CD4-positive, alpha-beta memory T cell (primary cell): Measurements from ENCODE around the gene TC2N. TPM values are rescaled to one million over a fixed set of nuclear protein-coding genes. Genes with fewer than 3 reads are reported as not detected.

ENCODE experiments used
- CTCF ChIA-PET: fragments of 350-600 bp; sonication (Branson Sonifier 250); formaldehyde crosslinking; loops from one replicate; lab custom pipeline; 2021; ENCODE audit warnings: inconsistent platforms; ENCODE audit not compliant: partially characterized antibody; lab: Charles Lee
- POLR2A ChIA-PET: fragments of 350-600 bp; sonication (Branson Sonifier 250); formaldehyde crosslinking; loops from one replicate; lab custom pipeline; 2021; ENCODE audit not compliant: partially characterized antibody; lab: Charles Lee
- DNase-seq, 5 donors: peaks; one replicate each; pipeline versions ENCODE4 v3.0.0 to v3.0.0-alpha.2; 2020 to 2022; ENCODE audit warnings: mixed read lengths in 1 of 5
- H3K27ac ChIP-seq: one replicate; pipeline ENCODE4 v1.7.0; 2013; ENCODE audit warnings: low read depth, low read length
- H3K27me3 ChIP-seq: 2 replicates; pipeline ENCODE4 v1.7.0; 2013; ENCODE audit warnings: mild to moderate bottlenecking, low read length, moderate library complexity; ENCODE audit not compliant: insufficient read depth
- H3K36me3 ChIP-seq: 2 replicates; pipeline ENCODE4 v1.7.0; 2013; ENCODE audit warnings: mild to moderate bottlenecking, low read length, moderate library complexity; ENCODE audit not compliant: insufficient read depth
- H3K4me1 ChIP-seq: 2 replicates; pipeline ENCODE4 v1.7.0; 2013; ENCODE audit warnings: mild to moderate bottlenecking, low read length, moderate library complexity; ENCODE audit not compliant: insufficient read depth
- H3K4me3 ChIP-seq, 2 donors: one replicate each; pipeline ENCODE4 v1.7.0; 2013; ENCODE audit warnings: low read length in 2 of 2, mild to moderate bottlenecking in 1 of 2
- H3K9me3 ChIP-seq, 2 donors: one replicate each; pipeline ENCODE4 v1.7.0; 2013; ENCODE audit warnings: low read length in 2 of 2, control low read depth in 1 of 2; ENCODE audit not compliant: control insufficient read depth in 1 of 2
- H3K27ac Mint-ChIP-seq, 7 donors: one replicate each; pipeline ENCODE4 v1.8.0; 2020 to 2021; ENCODE audit warnings: mixed read lengths in 7 of 7, mild to moderate bottlenecking in 6 of 7, inconsistent platforms in 3 of 7, moderate library complexity in 3 of 7
- H3K27me3 Mint-ChIP-seq, 2 donors: one replicate each; pipeline ENCODE4 v1.8.0; 2020 to 2021; ENCODE audit warnings: mixed read lengths in 2 of 2
- H3K36me3 Mint-ChIP-seq, 2 donors: one replicate each; pipeline ENCODE4 v1.8.0; 2020 to 2021; ENCODE audit warnings: mixed read lengths in 2 of 2, inconsistent platforms in 1 of 2, mild to moderate bottlenecking in 1 of 2
- H3K4me1 Mint-ChIP-seq, 4 donors: one replicate each; pipeline ENCODE4 v1.8.0; 2020 to 2021; ENCODE audit warnings: mixed read lengths in 4 of 4, mild to moderate bottlenecking in 1 of 4
- H3K4me3 Mint-ChIP-seq, 8 donors: one replicate each; pipeline ENCODE4 v1.8.0; 2020 to 2021; ENCODE audit warnings: mixed read lengths in 8 of 8, mild to moderate bottlenecking in 7 of 8, moderate library complexity in 6 of 8, inconsistent platforms in 3 of 8
- H3K9me3 Mint-ChIP-seq, 8 donors: one replicate each; pipeline ENCODE4 v1.8.0; 2020 to 2021; ENCODE audit warnings: mixed read lengths in 8 of 8, mild to moderate bottlenecking in 5 of 8, inconsistent platforms in 3 of 8, moderate library complexity in 1 of 8
- intact Hi-C: fragments of 100-400 bp; cut with micrococcal nuclease; formaldehyde crosslinking; loops from one replicate; pipeline ENCODE4 v1.15.1; 2023
- polyA plus RNA-seq, 2 donors: library from polyadenylated mRNA; unstranded; fragments of 300-500 nt; fragmentation: Illumina TruSeq; gene quantifications; one replicate each; pipeline ENCODE4 v1.2.3, GENCODE V29; 2021
- total RNA-seq, 2 experiments: library from RNA; stranded (reverse); gene quantifications; one replicate each; pipeline ENCODE4 v1.2.3, GENCODE V29; 2021

The TC2N gene
- total RNA-seq (100 to 1,000 TPM; 320 to 325 TPM), polyA plus RNA-seq (100 to 1,000 TPM; 234 to 261 TPM)

- Mint-ChIP-seq H3K27ac (peak within 1 kb of the TSS; percentile 94 to 100 (median 97)), H3K9me3 (no peaks in the 10 kb centered on the region), H3K27me3 (no peaks in the 10 kb centered on the region), H3K4me3 (peak within 1 kb of the TSS; percentile 97 to 100 (median 99)), H3K36me3 (peaks cover 22 to 33% of the 10 kb centered on the region in 2 donors), H3K4me1 (peaks cover 54 to 96% (median 68%) of the 10 kb centered on the region in 4 donors)
- intact Hi-C loops: loop anchor here (1.0 to 2.0 kb wide), 5 partner anchors 9 to 43 kb away; no protein-coding TSS in a partner anchor
- Histone ChIP-seq H3K36me3 (no peaks in the 10 kb centered on the region), H3K27me3 (no peaks in the 10 kb centered on the region), H3K27ac (peak within 1 kb of the TSS; percentile 79), H3K9me3 (no peaks in the 10 kb centered on the region), H3K4me1 (peaks cover 79% of the 10 kb centered on the region), H3K4me3 (peak within 1 kb of the TSS; percentile 76 to 93)
- POLR2A ChIA-PET: interaction anchor here (0.6 to 4.8 kb wide), 26 partner anchors 8 to 518 kb away, joined by 3 to 99 read pairs (median 6); partner anchors contain the start of genes ATXN3 and PPP4R3A
- CTCF ChIA-PET: interaction anchor here (0.6 to 2.6 kb wide), 8 partner anchors 12 to 218 kb away, joined by 3 to 16 read pairs (median 4); no protein-coding TSS in a partner anchor
- peak; percentile 73 to 81 (median 74) for DNase-seq
Observed at GRCh38 chr14:91867316-91867988, at the start of gene TC2N. TSS of gene TC2N (minus strand) at chr14:91867536. CDS start at chr14:91813769, 53,767 bp downstream.

- no peaks in the 10 kb centered on the region for H3K9me3 ChIP-seq
- Mint-ChIP-seq H3K4me3 (no peak overlapping the region), H3K27me3 (peaks cover 1 to 3% of the 10 kb centered on the region in 2 donors), H3K27ac (peak overlapping the region in 2 of 7 donors; percentile 70 to 82), H3K9me3 (no peaks in the 10 kb centered on the region), H3K36me3 (no peaks in the 10 kb centered on the region), H3K4me1 (peaks cover 11 to 13% (median 11%) of the 10 kb centered on the region in 4 donors)
- POLR2A ChIA-PET: interaction anchor here (0.8 to 3.9 kb wide), 14 partner anchors 39 to 111 kb away, joined by 3 to 45 read pairs (median 6); partner anchors contain the start of gene TC2N
- no peak overlapping the region for H3K27ac ChIP-seq
- H3K27me3 ChIP-seq: no peaks in the 10 kb centered on the region
- H3K36me3 ChIP-seq: no peaks in the 10 kb centered on the region
- H3K4me3 ChIP-seq: no peak overlapping the region
- CTCF ChIA-PET: interaction anchor here (0.9 to 4.5 kb wide), 35 partner anchors 16 to 589 kb away, joined by 3 to 54 read pairs (median 9); partner anchors contain the start of gene TC2N
- intact Hi-C loops: loop anchor here (5.0 kb wide), 2 partner anchors 125 to 260 kb away; no protein-coding TSS in a partner anchor
- DNase-seq: no peak
- H3K4me1 ChIP-seq: peaks cover 8% of the 10 kb centered on the region
Observed at GRCh38 chr14:91912035-91912434, 44.7 kb upstream of the TC2N start.

GRCh38 chr14:91911474-91912032 lies 44.2 kb upstream of the TC2N start:
- H3K4me1 Mint-ChIP-seq: peaks cover 11 to 13% (median 11%) of the 10 kb centered on the region in 4 donors
- H3K4me3 Mint-ChIP-seq: peak overlapping the region in 2 of 8 donors; percentile 20 to 29
- no peaks in the 10 kb centered on the region for H3K9me3 Mint-ChIP-seq
- intact Hi-C loops: loop anchor here (2.0 to 5.0 kb wide), 4 partner anchors 45 to 427 kb away; partner anchors contain the start of gene TC2N
- CTCF ChIA-PET: interaction anchor here (0.6 to 4.5 kb wide), 70 partner anchors 10 to 1088 kb away, joined by 3 to 54 read pairs (median 4); partner anchors contain the start of genes CATSPERB and TC2N
- peaks cover 1 to 5% of the 10 kb centered on the region in 2 donors for H3K27me3 Mint-ChIP-seq
- no peaks in the 10 kb centered on the region for H3K36me3 Mint-ChIP-seq
- no peaks in the 10 kb centered on the region for H3K27me3 ChIP-seq
- POLR2A ChIA-PET: interaction anchor here (0.6 to 3.9 kb wide), 21 partner anchors 9 to 1519 kb away, joined by 3 to 45 read pairs (median 4); partner anchors contain the start of gene TC2N
- H3K9me3 ChIP-seq: no peaks in the 10 kb centered on the region
- no peaks in the 10 kb centered on the region for H3K36me3 ChIP-seq
- peaks cover 8% of the 10 kb centered on the region for H3K4me1 ChIP-seq
- peak in 4 of 5 donors; percentile 60 to 71 (median 64) for DNase-seq
- H3K4me3 ChIP-seq: no peak overlapping the region
- H3K27ac ChIP-seq: no peak overlapping the region
- H3K27ac Mint-ChIP-seq: peak overlapping the region in 4 of 7 donors; percentile 70 to 82 (median 82)

- no peak for DNase-seq
- Histone ChIP-seq H3K9me3 (no peaks in the 10 kb centered on the region), H3K4me3 (no peak overlapping the region), H3K36me3 (no peaks in the 10 kb centered on the region), H3K27me3 (no peaks in the 10 kb centered on the region), H3K27ac (no peak overlapping the region), H3K4me1 (peaks cover 8% of the 10 kb centered on the region)
- ChIA-PET CTCF (interaction anchor here (0.6 to 4.5 kb wide), 19 partner anchors 8 to 262 kb away, joined by 3 to 54 read pairs (median 12); partner anchors contain the start of gene TC2N), POLR2A (interaction anchor here (1.0 to 3.9 kb wide), 6 partner anchors 37 to 74 kb away, joined by 3 to 45 read pairs (median 14); partner anchors contain the start of gene TC2N)
- Mint-ChIP-seq H3K9me3 (no peaks in the 10 kb centered on the region), H3K4me3 (peak overlapping the region in 1 of 8 donors; percentile 32), H3K27me3 (peaks cover 1 to 5% of the 10 kb centered on the region in 2 donors), H3K36me3 (no peaks in the 10 kb centered on the region), H3K4me1 (peaks cover 11 to 13% (median 11%) of the 10 kb centered on the region in 4 donors), H3K27ac (peak overlapping the region in 2 of 7 donors; percentile 30 to 91)
- intact Hi-C loops: loop anchor here (2.0 to 5.0 kb wide), 4 partner anchors 43 to 425 kb away; partner anchors contain the start of gene TC2N
Observed at GRCh38 chr14:91910196-91910595, 42.9 kb upstream of the TC2N start.

- Histone ChIP-seq H3K36me3 (no peaks in the 10 kb centered on the region), H3K27me3 (no peaks in the 10 kb centered on the region), H3K27ac (no peak overlapping the region), H3K4me1 (peaks cover 3% of the 10 kb centered on the region), H3K4me3 (no peak overlapping the region), H3K9me3 (no peaks in the 10 kb centered on the region)
- Mint-ChIP-seq H3K27me3 (peaks cover 0 to 5% of the 10 kb centered on the region in 2 donors), H3K36me3 (no peaks in the 10 kb centered on the region), H3K9me3 (no peaks in the 10 kb centered on the region), H3K4me1 (peaks cover 6 to 9% (median 7%) of the 10 kb centered on the region in 4 donors), H3K4me3 (no peak overlapping the region), H3K27ac (no peak overlapping the region)
- ChIA-PET POLR2A (no interaction called here), CTCF (no interaction called here)
- intact Hi-C loops: no loop called here
- DNase-seq: no peak
Observed at GRCh38 chr14:91906374-91906773, 39.0 kb upstream of the TC2N start.

- Mint-ChIP-seq H3K9me3 (no peaks in the 10 kb centered on the region), H3K27me3 (peaks cover 0 to 5% of the 10 kb centered on the region in 2 donors), H3K36me3 (no peaks in the 10 kb centered on the region), H3K27ac (no peak overlapping the region), H3K4me3 (no peak overlapping the region), H3K4me1 (peaks cover 0 to 4% (median 2%) of the 10 kb centered on the region in 4 donors)
- Histone ChIP-seq H3K27ac (no peak overlapping the region), H3K9me3 (no peaks in the 10 kb centered on the region), H3K27me3 (no peaks in the 10 kb centered on the region), H3K4me3 (no peak overlapping the region), H3K4me1 (no peaks in the 10 kb centered on the region), H3K36me3 (no peaks in the 10 kb centered on the region)
- intact Hi-C loops: no loop called here
- no peak for DNase-seq
- CTCF ChIA-PET: interaction anchor here (1.3 kb wide), 1 partner anchor 31 kb away, joined by 3 read pairs; no protein-coding TSS in a partner anchor
- POLR2A ChIA-PET: interaction anchor here (1.1 kb wide), 1 partner anchor 9 kb away, joined by 4 read pairs; no protein-coding TSS in a partner anchor
Observed at GRCh38 chr14:91904956-91905645, 37.8 kb upstream of the TC2N start.
